Activated naive CD8-positive, alpha-beta T cell treated with anti-CD3 and anti-CD28 coated beads, Interleukin-2, amount 10 ng/mL, durations not matched to agents 7 days and 5 days (primary cell): Measurements from ENCODE around the gene LAMA2. TPM values are rescaled to one million over a fixed set of nuclear protein-coding genes. Genes with fewer than 3 reads are reported as not detected.

ENCODE experiments used
- ATAC-seq: fragments of 150-1000 bp; cut with Tn5 transposase; one replicate; pipeline ENCODE4 v1.10.0; 2021; ENCODE audit warnings: low read depth, moderate library complexity
- POLR2A ChIA-PET: fragments of 350-600 bp; sonication (Branson Sonifier 250); formaldehyde crosslinking; loops from one replicate; lab custom pipeline; 2021; ENCODE audit warnings: antibody characterized with exemption; lab: Charles Lee
- DNase-seq: peaks from one replicate; pipeline ENCODE4 v3.0.0; 2021
- H3K27ac Mint-ChIP-seq: one replicate; pipeline ENCODE4 v1.8.0; 2022; ENCODE audit warnings: mild to moderate bottlenecking, mixed read lengths
- H3K27me3 Mint-ChIP-seq: one replicate; pipeline ENCODE4 v1.8.0; 2022; ENCODE audit warnings: mild to moderate bottlenecking, moderate library complexity, mixed read lengths
- H3K36me3 Mint-ChIP-seq: one replicate; pipeline ENCODE4 v1.8.0; 2021; ENCODE audit warnings: mild to moderate bottlenecking, mixed read lengths
- H3K4me1 Mint-ChIP-seq: one replicate; pipeline ENCODE4 v1.8.0; 2021; ENCODE audit warnings: mixed read lengths
- H3K4me3 Mint-ChIP-seq: one replicate; pipeline ENCODE4 v1.8.0; 2022; ENCODE audit warnings: mild to moderate bottlenecking, moderate library complexity, mixed read lengths
- H3K9me3 Mint-ChIP-seq: one replicate; pipeline ENCODE4 v1.8.0; 2021; ENCODE audit warnings: mixed read lengths
- total RNA-seq, 2 experiments: library from RNA; stranded (reverse); gene quantifications; one replicate each; pipeline ENCODE4 v1.2.3, GENCODE V29; 2021

LAMA2 gene
- total RNA-seq, 2 experiments from 2014 or later = not detected

DNA sequence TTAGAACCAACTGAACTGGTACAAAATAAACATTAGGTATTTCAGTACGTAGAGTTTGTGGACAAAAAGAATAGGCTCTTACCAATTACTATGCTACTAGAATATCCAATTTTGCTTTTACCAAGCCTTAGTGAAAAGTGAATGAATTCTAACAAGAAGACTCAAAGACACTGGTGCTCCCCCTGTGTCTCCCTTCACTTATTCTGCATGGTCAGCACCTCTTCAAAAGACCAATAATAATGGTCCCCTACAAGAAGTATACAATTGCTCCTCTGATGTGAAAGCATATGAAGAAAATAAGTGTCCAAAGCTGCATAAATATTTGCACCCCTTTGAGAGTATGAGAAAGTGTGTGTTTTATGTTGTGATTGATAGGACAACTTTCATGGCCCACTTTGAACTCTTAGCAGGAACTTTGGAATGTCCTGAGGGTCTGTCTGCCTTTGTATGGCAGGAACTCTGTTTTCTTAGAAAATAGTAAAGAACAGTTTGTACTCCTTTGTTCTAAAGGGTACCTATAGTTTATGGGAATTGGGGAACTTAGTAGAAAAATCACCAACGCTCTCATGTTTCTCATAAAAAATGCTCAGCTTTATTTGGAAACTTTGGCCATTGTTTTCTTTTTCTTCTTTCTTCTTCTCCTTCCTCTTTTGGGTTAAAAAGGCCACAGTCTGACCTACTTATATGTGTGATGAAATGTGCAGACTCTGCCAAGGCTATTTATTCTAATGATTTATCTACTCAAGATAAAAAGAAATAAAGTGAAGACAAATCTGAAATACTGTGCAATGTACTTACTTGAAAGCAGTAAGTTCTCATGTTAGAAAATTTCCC is 352.4 kb downstream of the LAMA2 start:
- H3K9me3 Mint-ChIP-seq = no peaks in the 10 kb centered on the region
- POLR2A ChIA-PET = no interaction called here
- peaks cover 11% of the 10 kb centered on the region for H3K27me3 Mint-ChIP-seq
- H3K36me3 Mint-ChIP-seq = no peaks in the 10 kb centered on the region
- H3K27ac Mint-ChIP-seq = no peak overlapping the region
- no peaks in the 10 kb centered on the region for H3K4me1 Mint-ChIP-seq
- H3K4me3 Mint-ChIP-seq = no peak overlapping the region
- ATAC-seq = no peak
- DNase-seq = no peak

DNA sequence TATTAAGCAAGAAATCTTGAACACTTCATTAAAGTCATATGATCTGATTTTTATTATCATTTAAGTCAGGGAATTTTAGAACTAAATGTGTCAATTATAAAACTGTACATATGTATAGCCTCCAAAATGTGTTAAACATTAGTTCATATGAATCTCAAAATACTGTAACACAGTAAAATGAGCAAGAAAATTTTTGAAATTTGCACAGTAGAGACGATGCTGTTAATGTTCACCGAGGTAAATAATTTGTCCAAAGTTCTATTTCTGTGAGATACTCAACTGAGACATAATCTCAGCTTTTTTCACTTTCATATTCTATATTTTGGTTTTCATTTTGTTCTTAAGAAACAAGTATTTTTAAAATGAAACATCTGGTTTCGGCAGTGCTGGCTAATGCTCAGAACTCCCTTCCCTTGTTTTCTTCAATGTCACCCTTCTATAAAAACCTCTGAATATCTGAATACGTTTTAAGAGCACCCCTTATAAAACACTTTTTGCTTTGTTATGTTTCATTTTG is 353.1 kb downstream of the LAMA2 start:
- Mint-ChIP-seq H3K9me3 (no peaks in the 10 kb centered on the region), H3K27ac (no peak overlapping the region), H3K4me1 (no peaks in the 10 kb centered on the region), H3K27me3 (peaks cover 12% of the 10 kb centered on the region), H3K4me3 (no peak overlapping the region), H3K36me3 (no peaks in the 10 kb centered on the region)
- no peak for ATAC-seq
- POLR2A ChIA-PET = no interaction called here
- DNase-seq = no peak

DNA sequence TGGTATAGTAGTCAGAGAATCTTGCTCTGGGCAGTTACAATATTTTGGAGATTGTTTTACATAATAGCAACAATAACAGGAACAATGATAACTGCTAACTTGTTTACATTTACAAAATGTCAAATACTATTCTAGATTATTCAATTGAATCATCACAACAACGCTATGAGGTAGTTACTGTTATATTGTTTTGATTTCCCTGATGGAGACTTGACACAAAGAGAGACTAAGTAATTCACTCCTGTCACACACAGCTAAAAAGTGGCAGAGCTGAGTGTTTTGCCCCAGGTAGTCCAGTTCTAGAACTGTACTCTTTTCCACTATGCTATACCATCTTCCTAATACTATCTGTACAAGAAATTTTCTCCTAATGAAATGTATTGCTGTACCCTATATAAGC is 356.1 kb downstream of the LAMA2 start:
- no peak overlapping the region for H3K4me3 Mint-ChIP-seq
- H3K4me1 Mint-ChIP-seq = no peaks in the 10 kb centered on the region
- no peak overlapping the region for H3K27ac Mint-ChIP-seq
- POLR2A ChIA-PET = no interaction called here
- DNase-seq = no peak
- H3K9me3 Mint-ChIP-seq = no peaks in the 10 kb centered on the region
- ATAC-seq = no peak
- H3K27me3 Mint-ChIP-seq = peaks cover 7% of the 10 kb centered on the region
- H3K36me3 Mint-ChIP-seq = no peaks in the 10 kb centered on the region

DNA sequence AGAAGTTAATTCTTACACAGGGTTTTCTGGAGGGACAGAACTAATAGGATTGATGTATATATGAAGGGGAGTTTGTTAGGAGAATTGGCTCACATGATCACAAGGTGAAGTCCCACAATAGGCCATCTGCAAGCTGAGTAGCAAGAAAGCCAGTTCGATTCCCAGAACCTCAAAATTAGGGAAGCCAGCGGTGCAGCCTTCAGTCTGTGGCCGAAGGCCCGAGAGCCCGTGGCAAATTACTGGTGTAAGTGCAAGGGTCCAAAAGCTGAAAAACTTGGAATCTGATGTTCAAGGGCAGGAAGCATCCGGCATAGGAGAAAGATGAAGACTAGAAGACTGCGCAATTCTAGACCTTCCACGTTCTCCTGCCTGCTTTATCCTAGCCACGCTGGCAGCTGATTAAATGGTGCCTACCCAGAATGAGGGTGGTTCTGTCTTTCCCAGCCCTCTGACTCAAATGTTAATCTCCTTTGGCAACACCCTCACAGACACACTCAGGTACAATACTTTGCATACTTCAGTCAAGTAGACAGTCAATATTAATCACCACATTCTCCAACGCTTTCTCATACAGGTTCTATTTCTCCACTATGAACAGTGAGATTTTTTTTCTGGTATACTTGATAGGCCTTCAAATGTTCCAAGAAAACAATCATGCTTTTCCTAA is 357.0 kb downstream of the LAMA2 start:
- H3K27me3 Mint-ChIP-seq = peaks cover 6% of the 10 kb centered on the region
- POLR2A ChIA-PET = no interaction called here
- no peak overlapping the region for H3K4me3 Mint-ChIP-seq
- no peaks in the 10 kb centered on the region for H3K4me1 Mint-ChIP-seq
- H3K36me3 Mint-ChIP-seq = no peaks in the 10 kb centered on the region
- no peak for DNase-seq
- no peak overlapping the region for H3K27ac Mint-ChIP-seq
- H3K9me3 Mint-ChIP-seq = no peaks in the 10 kb centered on the region
- ATAC-seq = no peak

DNA sequence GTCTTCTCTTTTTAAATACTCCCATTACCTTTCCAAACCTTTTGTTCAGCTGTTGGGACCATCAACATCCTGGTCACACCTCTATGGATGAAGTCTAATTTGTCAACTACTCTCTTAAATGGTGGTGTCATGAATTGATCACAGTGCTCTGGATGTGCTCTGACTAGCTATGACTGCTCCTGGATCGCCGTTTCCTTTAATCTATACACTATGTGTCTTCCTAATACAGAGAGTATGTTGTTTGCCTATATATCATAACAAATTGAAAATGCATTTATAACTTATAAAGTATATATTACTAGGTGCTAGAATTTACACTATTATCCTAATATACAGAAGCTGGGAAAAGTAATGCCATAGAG is 357.5 kb downstream of the LAMA2 start:
- Mint-ChIP-seq H3K27me3 (peaks cover 6% of the 10 kb centered on the region), H3K9me3 (no peaks in the 10 kb centered on the region), H3K36me3 (no peaks in the 10 kb centered on the region), H3K27ac (no peak overlapping the region), H3K4me1 (no peaks in the 10 kb centered on the region), H3K4me3 (no peak overlapping the region)
- no peak for DNase-seq
- POLR2A ChIA-PET = no interaction called here
- ATAC-seq = no peak

DNA sequence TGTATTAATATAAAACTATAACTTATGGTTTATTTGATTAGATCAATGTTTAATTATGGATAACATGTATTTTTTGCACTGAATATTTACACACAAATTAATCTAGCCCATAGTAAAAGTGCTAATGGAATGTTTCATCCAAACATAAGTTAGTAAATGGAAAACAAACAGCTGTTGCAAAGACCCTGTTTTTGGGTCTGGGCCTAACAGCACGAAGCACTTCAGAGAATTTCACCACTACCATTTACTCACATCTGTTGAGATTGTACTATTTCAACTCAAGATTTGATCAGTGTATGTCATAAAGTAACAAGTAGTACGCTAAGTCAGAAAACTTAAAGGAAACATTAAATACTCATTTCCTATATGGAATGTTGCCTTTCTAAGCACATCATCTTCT is 359.6 kb downstream of the LAMA2 start:
- H3K36me3 Mint-ChIP-seq = no peaks in the 10 kb centered on the region
- H3K4me1 Mint-ChIP-seq = no peaks in the 10 kb centered on the region
- DNase-seq = no peak
- H3K9me3 Mint-ChIP-seq = no peaks in the 10 kb centered on the region
- H3K27me3 Mint-ChIP-seq = peaks cover 13% of the 10 kb centered on the region
- POLR2A ChIA-PET = no interaction called here
- no peak overlapping the region for H3K4me3 Mint-ChIP-seq
- H3K27ac Mint-ChIP-seq = no peak overlapping the region
- no peak for ATAC-seq

DNA sequence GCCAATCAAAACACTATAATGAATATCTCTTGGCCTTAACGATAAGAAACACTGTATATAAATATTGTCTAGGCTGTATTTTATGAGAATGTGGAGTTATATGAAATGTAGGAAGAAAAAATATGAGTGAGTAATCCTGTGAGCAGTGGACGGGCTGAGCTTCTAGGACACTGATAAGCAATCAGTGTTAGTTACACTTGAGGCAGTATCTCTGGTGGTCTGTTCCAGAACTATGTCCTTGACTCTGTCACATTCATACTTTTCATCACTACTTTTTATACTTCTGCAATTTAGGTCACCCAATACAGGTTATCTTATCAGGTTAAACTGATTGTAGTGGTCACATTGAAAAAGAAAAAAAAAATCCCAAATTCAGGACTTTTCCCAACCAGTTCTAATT is 360.4 kb downstream of the LAMA2 start:
- H3K27ac Mint-ChIP-seq = no peak overlapping the region

DNA sequence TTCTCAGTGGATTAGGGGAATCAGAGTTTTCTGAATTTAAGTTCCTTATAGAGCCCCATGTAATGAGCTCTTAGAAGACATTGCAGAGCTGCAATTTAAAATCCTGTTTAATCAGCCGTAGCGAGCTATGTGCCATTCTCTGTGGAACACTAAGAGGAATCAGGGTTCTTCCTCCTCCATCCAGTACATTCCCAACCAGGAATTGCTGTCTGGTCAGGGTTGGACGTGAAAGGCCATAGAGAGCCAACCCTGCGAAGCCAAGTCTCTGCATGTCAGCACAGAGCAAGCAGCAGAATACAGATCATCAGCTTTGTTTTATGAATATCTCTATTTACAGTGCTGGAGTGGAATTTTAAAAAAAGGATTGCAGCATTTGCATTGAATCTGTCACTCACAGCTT is 366.0 kb downstream of the LAMA2 start:
- Mint-ChIP-seq H3K27ac (no peak overlapping the region), H3K4me1 (no peaks in the 10 kb centered on the region), H3K36me3 (no peaks in the 10 kb centered on the region), H3K4me3 (no peak overlapping the region), H3K27me3 (peaks cover 39% of the 10 kb centered on the region), H3K9me3 (no peaks in the 10 kb centered on the region)
- no peak for DNase-seq
- POLR2A ChIA-PET = no interaction called here
- no peak for ATAC-seq

More for the DNA sequence above, 360.4 kb downstream of the LAMA2 start:
- no peak overlapping the region for H3K4me3 Mint-ChIP-seq
- DNase-seq = no peak
- no peaks in the 10 kb centered on the region for H3K4me1 Mint-ChIP-seq
- no peak for ATAC-seq
- POLR2A ChIA-PET = no interaction called here
- H3K36me3 Mint-ChIP-seq = no peaks in the 10 kb centered on the region
- no peaks in the 10 kb centered on the region for H3K9me3 Mint-ChIP-seq
- H3K27me3 Mint-ChIP-seq = peaks cover 18% of the 10 kb centered on the region

DNA sequence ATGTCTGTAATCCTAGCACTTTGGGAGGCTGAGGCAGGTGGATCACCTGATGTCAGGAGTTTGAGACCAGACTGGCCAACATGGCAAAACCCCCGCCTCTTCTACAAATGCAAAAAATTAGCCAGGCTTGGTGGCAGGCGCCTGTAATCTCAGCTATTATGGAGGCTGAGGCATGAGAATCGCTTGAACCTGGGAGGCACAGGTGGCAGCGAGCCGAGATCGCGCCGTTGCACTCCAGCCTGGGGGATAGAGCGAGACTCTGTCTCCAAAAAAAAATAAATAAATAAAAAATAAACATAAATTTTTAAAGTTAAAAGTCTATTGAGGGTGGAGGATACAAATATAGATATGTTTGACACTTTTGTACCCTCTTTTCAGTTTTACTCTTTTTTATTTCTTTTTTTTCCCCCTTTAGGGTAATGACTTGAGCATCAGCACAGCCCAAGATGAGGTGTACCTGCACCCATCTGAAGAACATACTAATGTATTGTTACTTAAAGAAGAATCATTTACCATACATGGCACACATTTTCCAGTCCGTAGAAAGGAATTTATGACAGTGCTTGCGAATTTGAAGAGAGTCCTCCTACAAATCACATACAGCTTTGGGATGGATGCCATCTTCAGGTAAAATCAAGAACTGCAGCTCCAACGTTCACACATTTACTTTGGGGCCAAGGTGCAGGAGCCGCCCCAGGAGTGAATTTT is 368.9 kb downstream of the LAMA2 start:
- Mint-ChIP-seq H3K27me3 (peaks cover 36% of the 10 kb centered on the region), H3K9me3 (no peaks in the 10 kb centered on the region), H3K4me1 (no peaks in the 10 kb centered on the region), H3K4me3 (no peak overlapping the region), H3K27ac (no peak overlapping the region), H3K36me3 (no peaks in the 10 kb centered on the region)
- POLR2A ChIA-PET = no interaction called here
- DNase-seq (no peak), ATAC-seq (peak; percentile 54)

DNA sequence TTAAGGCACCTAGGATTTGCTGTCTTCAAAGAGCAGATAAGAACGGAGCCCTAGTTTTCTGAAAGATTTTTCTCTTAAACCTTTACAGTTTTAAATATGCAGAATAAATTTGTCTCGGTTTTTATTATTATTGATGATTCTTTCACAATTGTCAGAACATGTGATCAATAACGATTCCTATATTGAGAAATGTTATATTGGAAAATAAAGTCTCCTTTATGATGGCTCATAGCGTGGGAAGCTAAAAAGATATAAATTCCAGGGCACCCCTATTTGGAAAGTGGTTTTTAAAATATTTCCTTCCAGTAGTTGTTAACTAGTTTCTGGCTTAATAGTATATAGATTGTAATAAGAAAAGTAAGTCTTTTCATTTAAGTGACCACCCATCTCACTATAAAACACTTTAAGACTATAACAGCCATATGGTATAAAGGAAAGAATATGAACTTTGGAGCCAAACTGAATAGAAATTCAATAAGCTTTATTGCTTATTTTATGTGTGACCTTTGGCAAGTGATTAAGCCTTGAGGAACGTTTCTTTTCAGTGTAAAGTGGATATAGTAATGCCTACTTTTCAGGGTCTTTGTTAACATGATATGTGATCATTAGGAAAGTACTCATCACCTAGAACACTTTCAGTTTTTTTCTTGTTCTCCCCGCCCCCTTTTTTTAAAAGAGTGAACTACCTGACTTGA is 369.6 kb downstream of the LAMA2 start:
- H3K4me3 Mint-ChIP-seq = no peak overlapping the region
- H3K4me1 Mint-ChIP-seq = no peaks in the 10 kb centered on the region
- peaks cover 36% of the 10 kb centered on the region for H3K27me3 Mint-ChIP-seq
- POLR2A ChIA-PET = no interaction called here
- DNase-seq (no peak), ATAC-seq (no peak)
- no peaks in the 10 kb centered on the region for H3K9me3 Mint-ChIP-seq
- no peak overlapping the region for H3K27ac Mint-ChIP-seq
- H3K36me3 Mint-ChIP-seq = no peaks in the 10 kb centered on the region

DNA sequence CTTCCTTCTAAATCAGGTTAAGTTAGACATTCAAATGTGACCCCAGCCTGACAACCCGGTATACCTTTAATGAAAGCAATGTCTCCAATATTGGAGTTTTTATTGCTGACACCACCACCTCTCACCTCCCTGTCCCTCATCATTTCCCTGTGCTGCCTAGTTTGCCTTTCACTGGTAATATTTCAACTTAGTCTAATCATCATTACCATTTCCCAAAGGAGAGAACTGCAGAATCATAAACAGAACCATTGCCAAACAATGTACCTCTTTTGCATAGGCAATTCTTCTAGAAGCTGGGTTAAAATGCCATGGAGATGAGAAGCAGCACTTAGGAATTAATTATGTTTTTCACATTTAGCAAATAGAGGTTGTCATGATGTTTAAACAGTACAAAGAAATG is 370.3 kb downstream of the LAMA2 start:
- H3K27me3 Mint-ChIP-seq = peaks cover 31% of the 10 kb centered on the region
- H3K4me1 Mint-ChIP-seq = no peaks in the 10 kb centered on the region
- H3K36me3 Mint-ChIP-seq = no peaks in the 10 kb centered on the region
- ATAC-seq = no peak
- no peaks in the 10 kb centered on the region for H3K9me3 Mint-ChIP-seq
- DNase-seq = no peak
- no peak overlapping the region for H3K27ac Mint-ChIP-seq
- POLR2A ChIA-PET = no interaction called here
- no peak overlapping the region for H3K4me3 Mint-ChIP-seq

DNA sequence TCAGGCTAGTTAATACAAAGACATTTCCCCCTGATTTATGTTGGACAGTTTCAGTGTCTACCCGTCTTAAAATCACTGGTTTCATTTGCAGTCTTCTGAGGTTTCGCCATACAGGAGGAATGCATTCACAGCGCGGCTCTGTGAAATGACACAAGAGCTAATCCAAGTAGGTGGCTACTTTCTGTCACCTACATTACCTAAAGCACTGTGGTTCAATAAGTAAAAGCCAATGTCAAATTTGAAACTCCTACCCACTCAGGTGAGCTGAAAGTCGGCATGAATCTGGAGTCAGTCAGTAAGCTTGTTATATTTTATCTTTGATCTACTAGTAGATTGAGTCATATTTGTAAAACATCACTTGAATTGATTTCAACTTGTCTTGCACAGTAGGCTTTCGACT is 370.8 kb downstream of the LAMA2 start:
- H3K4me3 Mint-ChIP-seq = no peak overlapping the region
- peaks cover 30% of the 10 kb centered on the region for H3K27me3 Mint-ChIP-seq
- no peaks in the 10 kb centered on the region for H3K9me3 Mint-ChIP-seq
- POLR2A ChIA-PET = no interaction called here
- H3K4me1 Mint-ChIP-seq = no peaks in the 10 kb centered on the region
- H3K27ac Mint-ChIP-seq = no peak overlapping the region
- H3K36me3 Mint-ChIP-seq = no peaks in the 10 kb centered on the region
- DNase-seq = no peak
- ATAC-seq = no peak

DNA sequence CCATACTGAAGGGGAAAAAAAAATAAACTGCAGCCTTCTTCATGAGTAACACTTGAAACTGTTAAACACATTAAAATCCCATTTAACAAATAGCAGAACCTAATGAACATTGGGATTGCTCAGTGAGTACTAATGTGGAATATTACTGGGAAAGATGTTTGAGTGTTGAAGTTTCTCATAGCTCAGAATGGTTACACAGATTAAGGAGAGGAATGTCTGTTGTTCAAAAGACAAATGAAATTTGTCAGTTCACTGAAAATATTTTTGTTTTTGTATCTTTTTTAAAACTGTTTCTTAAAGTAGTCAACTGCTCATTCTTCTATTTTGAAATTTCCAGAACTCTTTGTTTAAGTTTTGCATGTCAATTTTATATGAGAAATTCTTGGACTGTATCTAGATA is 374.3 kb downstream of the LAMA2 start:
- H3K36me3 Mint-ChIP-seq = no peaks in the 10 kb centered on the region
- ATAC-seq (no peak), DNase-seq (no peak)
- H3K4me1 Mint-ChIP-seq = no peaks in the 10 kb centered on the region
- POLR2A ChIA-PET = no interaction called here
- no peak overlapping the region for H3K4me3 Mint-ChIP-seq
- no peaks in the 10 kb centered on the region for H3K9me3 Mint-ChIP-seq
- peaks cover 15% of the 10 kb centered on the region for H3K27me3 Mint-ChIP-seq
- no peak overlapping the region for H3K27ac Mint-ChIP-seq
